ENCODE results near the gene PLCE1.

DNA sequence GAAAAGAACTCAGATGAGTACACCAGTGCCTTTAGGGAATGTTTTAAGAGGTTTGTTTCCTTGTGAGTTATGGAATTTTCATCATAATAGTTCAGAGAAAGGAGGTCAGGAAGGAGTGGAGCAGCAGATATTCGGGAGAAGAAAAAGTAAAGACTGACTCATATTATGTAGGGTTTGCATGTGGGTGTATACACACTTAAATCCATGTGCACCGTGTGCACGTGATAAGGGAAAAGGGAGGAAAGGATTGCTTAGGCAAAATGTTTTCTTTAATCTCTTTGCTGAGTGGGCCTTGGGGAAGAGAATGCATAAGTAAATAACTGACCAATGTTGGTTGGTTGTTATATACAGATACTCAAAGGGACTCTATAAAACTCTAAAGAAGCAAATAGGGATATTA lies 30.2 kb downstream of the PLCE1 start:
- TF ChIP-seq, protein P1, sequence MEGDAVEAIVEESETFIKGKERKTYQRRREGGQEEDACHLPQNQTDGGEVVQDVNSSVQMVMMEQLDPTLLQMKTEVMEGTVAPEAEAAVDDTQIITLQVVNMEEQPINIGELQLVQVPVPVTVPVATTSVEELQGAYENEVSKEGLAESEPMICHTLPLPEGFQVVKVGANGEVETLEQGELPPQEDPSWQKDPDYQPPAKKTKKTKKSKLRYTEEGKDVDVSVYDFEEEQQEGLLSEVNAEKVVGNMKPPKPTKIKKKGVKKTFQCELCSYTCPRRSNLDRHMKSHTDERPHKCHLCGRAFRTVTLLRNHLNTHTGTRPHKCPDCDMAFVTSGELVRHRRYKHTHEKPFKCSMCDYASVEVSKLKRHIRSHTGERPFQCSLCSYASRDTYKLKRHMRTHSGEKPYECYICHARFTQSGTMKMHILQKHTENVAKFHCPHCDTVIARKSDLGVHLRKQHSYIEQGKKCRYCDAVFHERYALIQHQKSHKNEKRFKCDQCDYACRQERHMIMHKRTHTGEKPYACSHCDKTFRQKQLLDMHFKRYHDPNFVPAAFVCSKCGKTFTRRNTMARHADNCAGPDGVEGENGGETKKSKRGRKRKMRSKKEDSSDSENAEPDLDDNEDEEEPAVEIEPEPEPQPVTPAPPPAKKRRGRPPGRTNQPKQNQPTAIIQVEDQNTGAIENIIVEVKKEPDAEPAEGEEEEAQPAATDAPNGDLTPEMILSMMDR (IDR thresholded peaks at IDR 0.05 in 8 of 11, conservative IDR thresholded peaks at IDR 0.05 in 3 of 11) = no peak
- no peak for TF ChIP-seq POLR2A (IDR thresholded peaks at IDR 0.05)
